ENCODE results near the gene SCYL2. TPM values are rescaled to one million over a fixed set of nuclear protein-coding genes. Genes with fewer than 3 reads are reported as not detected.

SCYL2 gene
- total and polyA plus RNA-seq, 2 donors from 2014 or later: 10.3 to 41.7 TPM

- no peaks in the 10 kb centered on the region for H3K27me3 ChIP-seq (ENCODE audit: control insufficient read depth, insufficient read depth, low read length)
- H3K9me3 ChIP-seq (ENCODE audit: control insufficient read depth in 2 of 3, insufficient read depth in 1 of 3, low read length in 3 of 3): no peaks in the 10 kb centered on the region
- H3K27ac ChIP-seq (ENCODE audit: low read depth in 2 of 2, low read length in 2 of 2): no peak overlapping the region
- FAIRE-seq (no peak), DNase-seq (no peak)
- no peak overlapping the region for H3K9ac ChIP-seq (ENCODE audit: low read length in 3 of 3)
- no peak for TF ChIP-seq CTCF (IDR thresholded peaks at IDR 0.05; ENCODE audit: borderline replicate concordance, extremely low read depth, insufficient read depth)
- no peaks in the 10 kb centered on the region for H3K4me1 ChIP-seq (ENCODE audit: control insufficient read depth in 2 of 3, insufficient read depth in 2 of 3, low read depth in 1 of 3, low read length in 3 of 3)
- intact Hi-C loops (cut with DNase I): no loop called here
- no peak overlapping the region for H3K4me3 ChIP-seq (ENCODE audit: low read length in 3 of 3)
- no peaks in the 10 kb centered on the region for H3K36me3 ChIP-seq (ENCODE audit: control insufficient read depth in 2 of 3, insufficient read depth in 3 of 3, low read length in 3 of 3)
These were observed 114.4 kb downstream of the SCYL2 start for GRCh38 chr12:100381379-100381778.

- Histone ChIP-seq H3K9me3 (ENCODE audit: control insufficient read depth in 2 of 3, insufficient read depth in 1 of 3, low read length in 3 of 3) (no peaks in the 10 kb centered on the region), H3K4me1 (ENCODE audit: control insufficient read depth in 2 of 3, insufficient read depth in 2 of 3, low read depth in 1 of 3, low read length in 3 of 3) (no peaks in the 10 kb centered on the region), H3K27ac (ENCODE audit: low read depth in 2 of 2, low read length in 2 of 2) (no peak overlapping the region), H3K9ac (ENCODE audit: low read length in 3 of 3) (no peak overlapping the region), H3K27me3 (ENCODE audit: control insufficient read depth, insufficient read depth, low read length) (no peaks in the 10 kb centered on the region), H3K4me3 (ENCODE audit: low read length in 3 of 3) (no peak overlapping the region), H3K36me3 (ENCODE audit: control insufficient read depth in 2 of 3, insufficient read depth in 3 of 3, low read length in 3 of 3) (no peaks in the 10 kb centered on the region)
- FAIRE-seq (no peak), DNase-seq (no peak)
- TF ChIP-seq CTCF (IDR thresholded peaks at IDR 0.05; ENCODE audit: borderline replicate concordance, extremely low read depth, insufficient read depth): no peak
- intact Hi-C loops (cut with DNase I): no loop called here
These were observed 115.4 kb downstream of the SCYL2 start for GRCh38 chr12:100382338-100382737.

GRCh38 chr12:100383586-100384558 is 116.9 kb downstream of the SCYL2 start:
- H3K9me3 ChIP-seq (ENCODE audit: control insufficient read depth in 2 of 3, insufficient read depth in 1 of 3, low read length in 3 of 3): no peaks in the 10 kb centered on the region
- H3K4me3 ChIP-seq (ENCODE audit: low read length in 3 of 3): no peak overlapping the region
- H3K27me3 ChIP-seq (ENCODE audit: control insufficient read depth, insufficient read depth, low read length): no peaks in the 10 kb centered on the region
- DNase-seq (peak in 2 of 5 donors; percentile 27 to 42), FAIRE-seq (no peak)
- no peak overlapping the region for H3K9ac ChIP-seq (ENCODE audit: low read length in 3 of 3)
- no peaks in the 10 kb centered on the region for H3K36me3 ChIP-seq (ENCODE audit: control insufficient read depth in 2 of 3, insufficient read depth in 3 of 3, low read length in 3 of 3)
- intact Hi-C loops (cut with DNase I): no loop called here
- no peaks in the 10 kb centered on the region for H3K4me1 ChIP-seq (ENCODE audit: control insufficient read depth in 2 of 3, insufficient read depth in 2 of 3, low read depth in 1 of 3, low read length in 3 of 3)
- no peak for TF ChIP-seq CTCF (IDR thresholded peaks at IDR 0.05; ENCODE audit: borderline replicate concordance, extremely low read depth, insufficient read depth)
- no peak overlapping the region for H3K27ac ChIP-seq (ENCODE audit: low read depth in 2 of 2, low read length in 2 of 2)

All from kidney (tissue), 14 donors.